Epithelial cell of proximal tubule (primary cell): ENCODE results near the gene SMPD3. TPM values are rescaled to one million over a fixed set of nuclear protein-coding genes. Genes with fewer than 3 reads are reported as not detected.

Experiments used
- DNase-seq: peaks from one replicate; pipeline ENCODE4 v3.0.0-alpha.2; 2011; ENCODE audit warnings: low read depth
- H3K4me3 ChIP-seq: 2 replicates; pipeline ENCODE4 v1.5.1; 2011; ENCODE audit warnings: low read depth, mild to moderate bottlenecking, low read length
- total RNA-seq: library from RNA; depleted of rRNA; stranded (reverse); fragments of >200 nt; gene quantifications from 2 replicates; pipeline ENCODE4 v1.2.3, GENCODE V29; 2015
- TF ChIP-seq, protein P1 (sequence below): conservative IDR thresholded peaks from 2 replicates; pipeline ENCODE4 v1.5.1; 2012; ENCODE audit warnings: low read depth, mild to moderate bottlenecking, low read length

SMPD3 gene
- total RNA-seq, 1 donor from 2014 or later, result not detected

DNA sequence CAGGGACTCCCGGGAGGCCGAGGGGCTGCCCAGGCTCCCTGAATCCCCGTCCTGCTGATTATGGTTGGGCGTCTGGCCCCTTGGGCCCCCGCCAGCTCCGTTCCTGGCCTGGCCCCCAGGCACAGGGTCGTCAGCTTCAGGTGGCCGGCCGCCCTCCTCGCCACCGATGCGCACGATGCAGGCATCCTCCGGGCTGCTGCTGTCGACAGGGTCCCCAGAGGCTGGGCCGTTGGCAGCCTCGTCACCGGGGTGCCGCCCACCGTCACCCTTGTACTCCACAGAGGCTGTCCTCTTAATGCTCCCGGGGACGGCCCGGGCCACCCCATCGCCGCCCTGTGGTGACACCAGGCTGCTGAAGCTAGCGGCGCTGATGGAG lies 77.0 kb downstream of the SMPD3 start:
- TF ChIP-seq, protein P1, sequence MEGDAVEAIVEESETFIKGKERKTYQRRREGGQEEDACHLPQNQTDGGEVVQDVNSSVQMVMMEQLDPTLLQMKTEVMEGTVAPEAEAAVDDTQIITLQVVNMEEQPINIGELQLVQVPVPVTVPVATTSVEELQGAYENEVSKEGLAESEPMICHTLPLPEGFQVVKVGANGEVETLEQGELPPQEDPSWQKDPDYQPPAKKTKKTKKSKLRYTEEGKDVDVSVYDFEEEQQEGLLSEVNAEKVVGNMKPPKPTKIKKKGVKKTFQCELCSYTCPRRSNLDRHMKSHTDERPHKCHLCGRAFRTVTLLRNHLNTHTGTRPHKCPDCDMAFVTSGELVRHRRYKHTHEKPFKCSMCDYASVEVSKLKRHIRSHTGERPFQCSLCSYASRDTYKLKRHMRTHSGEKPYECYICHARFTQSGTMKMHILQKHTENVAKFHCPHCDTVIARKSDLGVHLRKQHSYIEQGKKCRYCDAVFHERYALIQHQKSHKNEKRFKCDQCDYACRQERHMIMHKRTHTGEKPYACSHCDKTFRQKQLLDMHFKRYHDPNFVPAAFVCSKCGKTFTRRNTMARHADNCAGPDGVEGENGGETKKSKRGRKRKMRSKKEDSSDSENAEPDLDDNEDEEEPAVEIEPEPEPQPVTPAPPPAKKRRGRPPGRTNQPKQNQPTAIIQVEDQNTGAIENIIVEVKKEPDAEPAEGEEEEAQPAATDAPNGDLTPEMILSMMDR, result no peak
- no peak for DNase-seq
- no peak overlapping the region for H3K4me3 ChIP-seq

DNA sequence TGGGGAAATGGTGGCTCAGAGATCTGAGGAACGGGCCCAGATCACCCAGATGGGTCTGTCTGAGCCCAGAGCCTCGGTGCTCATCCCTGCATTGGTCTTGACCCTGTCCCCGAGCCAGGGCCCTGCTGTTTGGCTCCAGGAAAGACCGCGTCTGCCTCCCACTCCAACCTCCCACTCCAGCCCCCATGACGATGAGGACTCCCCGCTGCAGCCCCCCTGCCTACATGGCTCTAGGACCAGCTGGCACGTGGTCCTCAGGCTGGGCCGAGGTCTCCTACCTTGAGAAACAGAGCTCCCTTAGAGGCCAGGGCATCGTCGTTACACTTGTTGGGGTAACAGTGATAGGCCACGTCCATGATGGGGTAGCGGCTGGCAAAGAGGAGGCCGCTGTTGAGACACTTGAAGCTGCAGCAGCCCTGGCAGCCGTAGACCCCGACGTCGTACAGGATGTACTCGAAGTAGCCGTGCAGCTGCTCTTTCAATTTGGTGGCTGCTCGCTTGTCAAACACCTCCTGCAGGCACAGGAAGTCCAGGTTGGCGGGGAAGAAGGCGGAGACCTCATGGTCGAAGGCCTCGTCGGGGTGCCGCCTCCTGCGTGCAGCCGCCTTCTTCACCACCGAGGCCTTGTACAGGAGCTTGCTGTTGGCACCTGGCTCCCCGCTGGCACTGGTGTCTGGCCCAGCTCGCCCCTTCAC lies 77.6 kb downstream of the SMPD3 start:
- TF ChIP-seq, protein P1, result no peak
- no peak for DNase-seq
- no peak overlapping the region for H3K4me3 ChIP-seq

DNA sequence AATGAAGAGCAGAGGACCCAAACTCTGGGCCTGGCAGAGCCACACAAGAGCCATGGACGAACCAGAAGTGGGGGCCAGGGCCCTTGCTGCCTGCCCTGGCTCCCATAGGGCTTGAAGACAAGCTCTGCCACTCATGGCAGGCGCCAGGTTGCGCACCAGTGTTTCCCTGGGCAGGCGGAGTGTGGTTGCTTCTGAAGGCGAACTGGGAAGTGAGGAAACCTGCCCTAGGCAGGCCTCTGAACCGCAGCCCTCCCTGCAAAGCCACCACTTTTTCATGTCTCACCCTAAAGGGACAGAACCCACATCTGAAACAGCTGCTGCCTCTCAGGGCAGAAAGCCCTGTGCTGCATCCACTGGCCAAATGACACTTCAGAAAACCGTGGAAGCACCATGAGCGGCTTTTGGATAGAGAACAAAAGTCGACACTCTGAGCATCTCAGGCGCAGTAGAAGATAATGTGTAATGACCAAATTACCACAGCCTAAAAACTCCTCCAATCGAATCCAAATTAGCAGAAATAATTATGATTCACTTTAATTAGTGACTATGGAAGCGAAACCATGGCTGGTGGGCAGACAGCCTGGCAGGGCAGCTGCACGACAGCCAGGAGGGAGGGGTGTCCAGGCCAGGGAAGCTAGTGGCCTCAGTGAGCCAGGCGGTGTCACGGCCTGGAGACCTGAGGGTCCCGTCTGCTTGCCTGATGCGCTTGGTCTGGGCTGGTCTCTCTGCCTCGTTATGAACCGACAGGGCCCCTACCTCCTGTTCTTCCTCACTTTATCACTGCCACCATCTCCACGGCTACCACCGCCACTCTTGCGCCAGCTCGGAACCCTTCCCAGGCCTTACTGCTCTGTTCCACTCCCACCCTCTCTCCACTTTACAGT lies 78.4 kb downstream of the SMPD3 start:
- H3K4me3 ChIP-seq, result no peak overlapping the region
- no peak for DNase-seq
- TF ChIP-seq, protein P1, result no peak

DNA sequence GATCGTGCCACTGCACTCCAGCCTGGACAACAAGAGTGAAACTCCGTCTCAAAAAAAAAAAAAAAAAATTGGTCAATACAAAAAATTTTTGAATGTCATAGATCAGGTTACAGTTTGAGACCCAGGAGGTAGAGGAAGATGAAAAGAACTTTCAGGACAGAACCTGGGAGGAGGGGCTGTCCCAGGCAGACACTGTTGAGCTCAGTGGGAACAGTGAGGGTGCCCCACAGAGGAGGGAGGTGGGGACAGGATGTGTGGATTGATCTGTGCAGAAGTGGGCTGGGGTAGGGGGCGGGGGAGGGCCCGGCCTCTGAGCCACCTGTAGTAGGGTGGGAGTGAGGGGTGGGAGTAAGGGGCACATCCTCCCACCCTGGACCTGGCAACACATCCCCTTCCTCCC lies 79.1 kb downstream of the SMPD3 start:
- no peak for DNase-seq
- H3K4me3 ChIP-seq, result no peak overlapping the region
- TF ChIP-seq, protein P1, result no peak

DNA sequence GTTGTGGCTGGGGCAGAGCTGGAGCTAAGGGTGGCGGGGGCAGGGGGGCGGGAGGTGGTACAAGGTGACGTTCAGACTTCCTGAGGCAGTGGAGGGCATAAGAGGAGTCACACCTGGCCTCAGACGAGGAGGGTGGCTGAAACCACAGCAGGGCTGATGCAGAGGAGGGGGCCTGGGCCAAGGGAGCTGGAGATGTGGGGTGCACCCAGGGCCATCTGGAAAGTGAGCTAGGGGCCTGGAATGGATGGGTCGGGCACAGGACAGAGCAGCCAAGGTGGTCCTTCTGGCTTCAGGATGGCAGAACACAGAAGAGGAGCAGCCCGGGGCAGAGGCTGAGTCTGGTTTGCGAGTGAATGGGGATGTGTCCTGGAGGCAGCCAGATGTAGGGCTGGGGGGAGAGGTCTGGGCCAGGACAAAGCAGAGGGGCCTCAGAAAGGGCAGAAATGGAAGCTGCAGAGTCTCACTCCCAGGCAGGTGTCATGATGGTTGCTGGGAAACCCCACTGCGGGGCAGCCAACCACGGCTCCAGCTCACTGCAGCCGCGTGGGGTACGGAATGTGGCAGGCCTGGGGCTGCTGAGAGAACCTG lies 79.9 kb downstream of the SMPD3 start:
- H3K4me3 ChIP-seq, result no peak overlapping the region
- DNase-seq, result no peak
- TF ChIP-seq, protein P1, result no peak

DNA sequence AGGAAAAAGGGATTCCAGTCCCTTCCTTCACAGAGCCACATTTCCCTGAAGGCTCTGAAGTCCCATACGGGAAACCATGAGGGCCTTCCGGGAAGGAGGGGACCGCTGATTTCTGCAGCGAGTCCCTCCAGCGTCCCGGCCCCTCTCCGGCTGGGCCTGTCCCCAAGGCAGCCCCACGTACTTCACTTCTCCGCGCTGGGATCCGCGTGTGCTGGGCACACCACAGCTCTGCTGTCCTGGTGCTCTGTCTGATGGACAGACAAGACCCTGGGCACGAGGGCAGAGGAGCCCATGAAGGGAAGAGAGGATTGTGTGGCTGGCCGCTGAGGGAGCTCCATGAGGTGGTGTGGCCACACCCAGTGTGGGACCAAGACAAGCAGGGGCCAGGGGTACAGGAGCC lies 80.4 kb downstream of the SMPD3 start:
- H3K4me3 ChIP-seq, result no peak overlapping the region
- TF ChIP-seq, protein P1, result no peak
- DNase-seq, result no peak
